HepG2 (cell line): Measurements from ENCODE around the gene ZNF514. TPM values are rescaled to one million over a fixed set of nuclear protein-coding genes. Genes with fewer than 3 reads are reported as not detected.

ENCODE experiments used
- ATF7 ChIP-seq, 2 experiments: fragments of 450-650 bp in 1 of 2; sonication (generic) in 1 of 2; formaldehyde crosslinking in 1 of 2; IDR thresholded peaks; 2 replicates each; pipeline versions ENCODE4 v1.4.0 to v1.6.1; 2016 to 2020; ENCODE audit warnings: antibody characterized with exemption in 1 of 2, mild to moderate bottlenecking in 1 of 2, missing genetic modification reagents in 1 of 2
- EHMT2 ChIP-seq: fragments of 200-600 bp; sonication (generic); IDR thresholded peaks from 2 replicates; pipeline ENCODE4 v1.7.0; 2017; ENCODE audit warnings: antibody characterized with exemption, low read depth, low read length, borderline replicate concordance
- GZF1 ChIP-seq: sonication (generic); formaldehyde crosslinking; IDR thresholded peaks from 2 replicates; pipeline ENCODE4 v1.5.1; 2020; ENCODE audit warnings: mild to moderate bottlenecking, missing genetic modification reagents
- HMG20A ChIP-seq: IDR thresholded peaks from 2 replicates; pipeline ENCODE4 v1.6.1; 2016; ENCODE audit warnings: borderline replicate concordance
- MED13 ChIP-seq: sonication (generic); formaldehyde crosslinking; IDR thresholded peaks from 2 replicates; pipeline ENCODE4 v1.5.0; 2020; ENCODE audit warnings: missing genetic modification reagents
- MIER2 ChIP-seq: IDR thresholded peaks from 2 replicates; pipeline ENCODE4 v1.6.1; 2016; ENCODE audit warnings: missing biosample characterization, missing genetic modification reagents
- MTA1 ChIP-seq: sonication (generic); formaldehyde crosslinking; IDR thresholded peaks from 2 replicates; pipeline ENCODE4 v1.4.0; 2020; ENCODE audit warnings: missing genetic modification reagents, mild to moderate bottlenecking, borderline replicate concordance
- PAF1 ChIP-seq: IDR thresholded peaks from 2 replicates; pipeline ENCODE4 v1.6.1; 2016; ENCODE audit warnings: missing genetic modification reagents, missing compliant biosample characterization
- RXRB ChIP-seq: IDR thresholded peaks from 2 replicates; pipeline ENCODE4 v1.6.1; 2016; ENCODE audit warnings: borderline replicate concordance, missing genetic modification reagents, missing compliant biosample characterization
- SKI ChIP-seq: fragments of 450-650 bp; IDR thresholded peaks from one replicate; pipeline ENCODE4 v1.6.1; 2018; ENCODE audit warnings: mild to moderate bottlenecking; ENCODE audit not compliant: partially characterized antibody
- THAP7 ChIP-seq: sonication (generic); formaldehyde crosslinking; IDR thresholded peaks from 2 replicates; pipeline ENCODE4 v1.8.1; 2023; ENCODE audit warnings: mild to moderate bottlenecking, missing genetic modification reagents
- ZNF260 ChIP-seq: sonication (generic); formaldehyde crosslinking; IDR thresholded peaks from 2 replicates; pipeline ENCODE4 v1.4.0; 2020; ENCODE audit warnings: missing genetic modification reagents, low read depth, mild to moderate bottlenecking, borderline replicate concordance
- ZNF430 ChIP-seq: sonication (generic); formaldehyde crosslinking; IDR thresholded peaks from 2 replicates; pipeline ENCODE4 v1.9.0; 2021; ENCODE audit warnings: mild to moderate bottlenecking, missing genetic modification reagents
- ZNF460 ChIP-seq: sonication (generic); formaldehyde crosslinking; IDR thresholded peaks from 2 replicates; pipeline ENCODE4 v1.5.1; 2020; ENCODE audit warnings: missing genetic modification reagents, mild to moderate bottlenecking, borderline replicate concordance
- ZNF468 ChIP-seq: sonication (generic); formaldehyde crosslinking; IDR thresholded peaks from 2 replicates; pipeline ENCODE4 v1.8.0; 2022; ENCODE audit warnings: mild to moderate bottlenecking, moderate library complexity, missing genetic modification reagents
- ZNF713 ChIP-seq: sonication (generic); formaldehyde crosslinking; IDR thresholded peaks from 2 replicates; pipeline ENCODE4 v1.4.0; 2020; ENCODE audit warnings: mild to moderate bottlenecking, missing genetic modification reagents
- polyA plus RNA-seq, 8 experiments: library from polyadenylated mRNA; depleted of rRNA in 3 of 8; stranded (reverse) in 7 of 8; unstranded in 1 of 8; fragments of >200 nt; fragmentation: Illumina TruSeq in 4 of 8; extraction: Trizol in 4 of 8; gene quantifications; 2 replicates each; pipeline versions ENCODE4 v1.2.1 to v1.2.3, GENCODE V29; 2011 to 2016; ENCODE audit warnings: low read depth in 4 of 8, missing spikeins in 1 of 8, mixed read lengths in 1 of 8; ENCODE audit not compliant: insufficient read depth in 1 of 8
- total RNA-seq, 5 experiments: library from RNA; depleted of rRNA; stranded (reverse); fragments of >200 nt; fragmentation: Illumina TruSeq; extraction: Trizol; gene quantifications; 2 replicates each; pipeline ENCODE4 v1.2.3, GENCODE V29; 2016; ENCODE audit warnings: low read depth in 1 of 5
- TF ChIP-seq, protein P1 (sequence below): IDR thresholded peaks from 2 replicates; pipeline ENCODE4 v1.6.1; 2018; ENCODE audit warnings: missing genetic modification reagents
- TF ChIP-seq, protein P2 (sequence below): sonication (generic); formaldehyde crosslinking; IDR thresholded peaks from 2 replicates; pipeline ENCODE4 v1.4.0; 2020; ENCODE audit warnings: missing genetic modification reagents
- TF ChIP-seq, protein P3 (sequence below): sonication (generic); formaldehyde crosslinking; IDR thresholded peaks from 2 replicates; pipeline ENCODE4 v1.8.0; 2022; ENCODE audit warnings: mild to moderate bottlenecking, missing genetic modification reagents
- TF ChIP-seq, protein P4 (sequence below): sonication (generic); IDR thresholded peaks from 2 replicates; pipeline ENCODE4 v1.6.1; 2016; ENCODE audit warnings: low read depth, borderline replicate concordance

ZNF514 gene
- total and polyA plus RNA-seq, 2 of the 13 experiments (the other 11 are each of a cell fraction or from before 2014, with no cell fraction given), result 15.2 to 18.7 TPM

DNA sequence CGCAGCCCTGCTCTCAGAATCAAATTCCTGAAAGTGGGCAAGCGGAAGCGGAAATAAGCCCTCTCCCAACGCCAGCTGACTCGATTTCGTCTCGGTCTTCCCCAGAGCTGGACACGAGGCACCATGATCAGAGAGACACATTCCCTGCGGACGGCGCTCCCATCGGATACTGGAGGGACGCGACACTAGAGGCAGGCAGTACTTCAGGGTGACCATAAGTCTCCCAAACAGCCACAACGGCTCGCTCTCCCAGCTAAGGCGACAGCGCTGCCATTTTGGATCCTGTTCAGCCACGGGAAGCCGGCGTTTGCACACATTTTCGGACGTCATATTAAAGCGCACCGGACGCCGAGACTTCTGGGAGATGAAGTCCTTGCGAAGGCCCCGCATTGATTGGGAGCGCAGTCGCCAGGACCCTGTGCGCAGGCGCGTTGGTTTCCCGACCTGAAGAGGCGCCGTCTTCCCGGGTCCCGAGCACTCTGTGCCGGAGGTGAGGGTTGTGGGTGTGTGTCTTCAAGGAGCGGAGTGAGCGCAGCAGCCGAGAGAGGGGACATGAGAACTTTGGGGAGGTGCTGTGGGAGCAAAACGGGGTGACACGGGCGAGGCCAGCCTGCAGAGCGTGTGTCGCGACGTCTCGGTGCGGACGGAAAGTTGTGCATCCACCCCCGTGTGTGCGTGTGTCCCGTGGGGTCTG lies 5.9 kb upstream of the ZNF514 start, which contains the start of gene ZNF2 (continued):
- TF ChIP-seq, protein P1, sequence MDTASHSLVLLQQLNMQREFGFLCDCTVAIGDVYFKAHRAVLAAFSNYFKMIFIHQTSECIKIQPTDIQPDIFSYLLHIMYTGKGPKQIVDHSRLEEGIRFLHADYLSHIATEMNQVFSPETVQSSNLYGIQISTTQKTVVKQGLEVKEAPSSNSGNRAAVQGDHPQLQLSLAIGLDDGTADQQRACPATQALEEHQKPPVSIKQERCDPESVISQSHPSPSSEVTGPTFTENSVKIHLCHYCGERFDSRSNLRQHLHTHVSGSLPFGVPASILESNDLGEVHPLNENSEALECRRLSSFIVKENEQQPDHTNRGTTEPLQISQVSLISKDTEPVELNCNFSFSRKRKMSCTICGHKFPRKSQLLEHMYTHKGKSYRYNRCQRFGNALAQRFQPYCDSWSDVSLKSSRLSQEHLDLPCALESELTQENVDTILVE (CRISPR knock-in tag), result peak; percentile 72
- TF ChIP-seq, protein P2, sequence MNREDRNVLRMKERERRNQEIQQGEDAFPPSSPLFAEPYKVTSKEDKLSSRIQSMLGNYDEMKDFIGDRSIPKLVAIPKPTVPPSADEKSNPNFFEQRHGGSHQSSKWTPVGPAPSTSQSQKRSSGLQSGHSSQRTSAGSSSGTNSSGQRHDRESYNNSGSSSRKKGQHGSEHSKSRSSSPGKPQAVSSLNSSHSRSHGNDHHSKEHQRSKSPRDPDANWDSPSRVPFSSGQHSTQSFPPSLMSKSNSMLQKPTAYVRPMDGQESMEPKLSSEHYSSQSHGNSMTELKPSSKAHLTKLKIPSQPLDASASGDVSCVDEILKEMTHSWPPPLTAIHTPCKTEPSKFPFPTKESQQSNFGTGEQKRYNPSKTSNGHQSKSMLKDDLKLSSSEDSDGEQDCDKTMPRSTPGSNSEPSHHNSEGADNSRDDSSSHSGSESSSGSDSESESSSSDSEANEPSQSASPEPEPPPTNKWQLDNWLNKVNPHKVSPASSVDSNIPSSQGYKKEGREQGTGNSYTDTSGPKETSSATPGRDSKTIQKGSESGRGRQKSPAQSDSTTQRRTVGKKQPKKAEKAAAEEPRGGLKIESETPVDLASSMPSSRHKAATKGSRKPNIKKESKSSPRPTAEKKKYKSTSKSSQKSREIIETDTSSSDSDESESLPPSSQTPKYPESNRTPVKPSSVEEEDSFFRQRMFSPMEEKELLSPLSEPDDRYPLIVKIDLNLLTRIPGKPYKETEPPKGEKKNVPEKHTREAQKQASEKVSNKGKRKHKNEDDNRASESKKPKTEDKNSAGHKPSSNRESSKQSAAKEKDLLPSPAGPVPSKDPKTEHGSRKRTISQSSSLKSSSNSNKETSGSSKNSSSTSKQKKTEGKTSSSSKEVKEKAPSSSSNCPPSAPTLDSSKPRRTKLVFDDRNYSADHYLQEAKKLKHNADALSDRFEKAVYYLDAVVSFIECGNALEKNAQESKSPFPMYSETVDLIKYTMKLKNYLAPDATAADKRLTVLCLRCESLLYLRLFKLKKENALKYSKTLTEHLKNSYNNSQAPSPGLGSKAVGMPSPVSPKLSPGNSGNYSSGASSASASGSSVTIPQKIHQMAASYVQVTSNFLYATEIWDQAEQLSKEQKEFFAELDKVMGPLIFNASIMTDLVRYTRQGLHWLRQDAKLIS (CRISPR knock-in tag), result no peak; the same call in 1 of the 2 replicates
- TF ChIP-seq RXRB (CRISPR knock-in tag) (peak; percentile 29; the same call in 1 of the 2 replicates), EHMT2 (peak; percentile 95), PAF1 (CRISPR knock-in tag) (no peak), ZNF468 (CRISPR knock-in tag) (no peak), MED13 (CRISPR knock-in tag) (no peak), MTA1 (CRISPR knock-in tag) (peak; percentile 30; the same call in 1 of the 2 replicates), ATF7 (IDR thresholded peaks at IDR 0.05) (no peak), ATF7 (CRISPR knock-in tag; IDR thresholded peaks at IDR 0.05) (peak; percentile 46; the same call in 1 of the 2 replicates), HMG20A (CRISPR knock-in tag) (no peak), GZF1 (peak; percentile 90; the same call in 1 of the 2 replicates), ZNF260 (no peak), ZNF460 (CRISPR knock-in tag) (no peak), THAP7 (CRISPR knock-in tag) (peak; percentile 94), ZNF713 (CRISPR knock-in tag) (0 out of 2 replicates have a peak, but pooled peaks have one; percentile 42), ZNF430 (CRISPR knock-in tag) (no peak; the same call in 1 of the 2 replicates), SKI (peak; percentile 71), MIER2 (CRISPR knock-in tag) (0 out of 2 replicates have a peak, but pooled peaks have one; percentile 66)
- TF ChIP-seq, protein P3, sequence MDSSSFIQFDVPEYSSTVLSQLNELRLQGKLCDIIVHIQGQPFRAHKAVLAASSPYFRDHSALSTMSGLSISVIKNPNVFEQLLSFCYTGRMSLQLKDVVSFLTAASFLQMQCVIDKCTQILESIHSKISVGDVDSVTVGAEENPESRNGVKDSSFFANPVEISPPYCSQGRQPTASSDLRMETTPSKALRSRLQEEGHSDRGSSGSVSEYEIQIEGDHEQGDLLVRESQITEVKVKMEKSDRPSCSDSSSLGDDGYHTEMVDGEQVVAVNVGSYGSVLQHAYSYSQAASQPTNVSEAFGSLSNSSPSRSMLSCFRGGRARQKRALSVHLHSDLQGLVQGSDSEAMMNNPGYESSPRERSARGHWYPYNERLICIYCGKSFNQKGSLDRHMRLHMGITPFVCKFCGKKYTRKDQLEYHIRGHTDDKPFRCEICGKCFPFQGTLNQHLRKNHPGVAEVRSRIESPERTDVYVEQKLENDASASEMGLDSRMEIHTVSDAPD, result peak; percentile 38; the same call in 1 of the 2 replicates
- TF ChIP-seq, protein P4, sequence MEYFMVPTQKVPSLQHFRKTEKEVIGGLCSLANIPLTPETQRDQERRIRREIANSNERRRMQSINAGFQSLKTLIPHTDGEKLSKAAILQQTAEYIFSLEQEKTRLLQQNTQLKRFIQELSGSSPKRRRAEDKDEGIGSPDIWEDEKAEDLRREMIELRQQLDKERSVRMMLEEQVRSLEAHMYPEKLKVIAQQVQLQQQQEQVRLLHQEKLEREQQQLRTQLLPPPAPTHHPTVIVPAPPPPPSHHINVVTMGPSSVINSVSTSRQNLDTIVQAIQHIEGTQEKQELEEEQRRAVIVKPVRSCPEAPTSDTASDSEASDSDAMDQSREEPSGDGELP, result peak; percentile 99
